DND-41 (cell line): ENCODE data around the gene IL22.

Experiments used
- ATAC-seq: fragments of 200-7000 bp; cut with Tn5 transposase; 3 replicates; pipeline ENCODE4 v1.9.1; 2021; ENCODE audit warnings: low read depth; ENCODE audit not compliant: insufficient read depth
- DNase-seq: peaks from one replicate; pipeline ENCODE4 v3.0.0-alpha.2; 2020
- H2AFZ ChIP-seq: 2 replicates; pipeline ENCODE4 v1.6.0; 2012; ENCODE audit warnings: low read depth, low read length
- H3K27ac ChIP-seq: 2 replicates; pipeline ENCODE4 v1.5.1; 2012; ENCODE audit warnings: low read length, inconsistent platforms
- H3K27me3 ChIP-seq: fragments of 200-600 bp; sonication (generic); 2 replicates; pipeline ENCODE4 v1.6.0; 2012; ENCODE audit warnings: low read length, mild to moderate bottlenecking, inconsistent platforms; ENCODE audit not compliant: insufficient read depth, poor library complexity
- H3K36me3 ChIP-seq: 2 replicates; pipeline ENCODE4 v1.5.1; 2012; ENCODE audit warnings: low read length, inconsistent platforms; ENCODE audit not compliant: insufficient read depth
- H3K4me1 ChIP-seq: 2 replicates; pipeline ENCODE4 v1.5.1; 2012; ENCODE audit warnings: mild to moderate bottlenecking, low read length; ENCODE audit not compliant: insufficient read depth
- H3K4me2 ChIP-seq: 2 replicates; pipeline ENCODE4 v1.6.0; 2012; ENCODE audit warnings: mild to moderate bottlenecking, moderate library complexity, low read length, inconsistent platforms; ENCODE audit not compliant: insufficient read depth
- H3K4me3 ChIP-seq, 2 experiments: fragments of 200-600 bp in 1 of 2; shearing (Covaris generic) in 1 of 2; 2 replicates each; pipeline ENCODE4 v1.5.1; 2012 to 2016; ENCODE audit warnings: inconsistent platforms in 2 of 2, low read length in 2 of 2, mild to moderate bottlenecking in 2 of 2, low read depth in 1 of 2, moderate library complexity in 1 of 2
- H3K79me2 ChIP-seq: 2 replicates; pipeline ENCODE4 v1.6.0; 2012; ENCODE audit warnings: low read length, inconsistent platforms; ENCODE audit not compliant: insufficient read depth
- H3K9ac ChIP-seq: 2 replicates; pipeline ENCODE4 v1.6.0; 2012; ENCODE audit warnings: low read depth, mild to moderate bottlenecking, inconsistent platforms, low read length, moderate library complexity
- H3K9me3 ChIP-seq: 2 replicates; pipeline ENCODE4 v1.5.1; 2012; ENCODE audit warnings: low read length, moderate library complexity, mild to moderate bottlenecking, inconsistent platforms; ENCODE audit not compliant: insufficient read depth, severe bottlenecking
- H4K20me1 ChIP-seq: 2 replicates; pipeline ENCODE4 v1.6.0; 2012; ENCODE audit warnings: low read length; ENCODE audit not compliant: insufficient read depth
- CTCF ChIP-seq: IDR thresholded peaks from 2 replicates; pipeline ENCODE4 v1.5.1; 2012; ENCODE audit warnings: borderline replicate concordance, low read length, moderate library complexity, mild to moderate bottlenecking; ENCODE audit not compliant: poor library complexity, severe bottlenecking; ENCODE audit errors: extremely low read depth
- EZH2 ChIP-seq: IDR thresholded peaks from 3 replicates; pipeline ENCODE4 v1.6.1; 2012; ENCODE audit warnings: borderline replicate concordance, low read depth, mild to moderate bottlenecking, moderate library complexity, low read length, inconsistent platforms; ENCODE audit not compliant: severe bottlenecking

The IL22 gene

DNA sequence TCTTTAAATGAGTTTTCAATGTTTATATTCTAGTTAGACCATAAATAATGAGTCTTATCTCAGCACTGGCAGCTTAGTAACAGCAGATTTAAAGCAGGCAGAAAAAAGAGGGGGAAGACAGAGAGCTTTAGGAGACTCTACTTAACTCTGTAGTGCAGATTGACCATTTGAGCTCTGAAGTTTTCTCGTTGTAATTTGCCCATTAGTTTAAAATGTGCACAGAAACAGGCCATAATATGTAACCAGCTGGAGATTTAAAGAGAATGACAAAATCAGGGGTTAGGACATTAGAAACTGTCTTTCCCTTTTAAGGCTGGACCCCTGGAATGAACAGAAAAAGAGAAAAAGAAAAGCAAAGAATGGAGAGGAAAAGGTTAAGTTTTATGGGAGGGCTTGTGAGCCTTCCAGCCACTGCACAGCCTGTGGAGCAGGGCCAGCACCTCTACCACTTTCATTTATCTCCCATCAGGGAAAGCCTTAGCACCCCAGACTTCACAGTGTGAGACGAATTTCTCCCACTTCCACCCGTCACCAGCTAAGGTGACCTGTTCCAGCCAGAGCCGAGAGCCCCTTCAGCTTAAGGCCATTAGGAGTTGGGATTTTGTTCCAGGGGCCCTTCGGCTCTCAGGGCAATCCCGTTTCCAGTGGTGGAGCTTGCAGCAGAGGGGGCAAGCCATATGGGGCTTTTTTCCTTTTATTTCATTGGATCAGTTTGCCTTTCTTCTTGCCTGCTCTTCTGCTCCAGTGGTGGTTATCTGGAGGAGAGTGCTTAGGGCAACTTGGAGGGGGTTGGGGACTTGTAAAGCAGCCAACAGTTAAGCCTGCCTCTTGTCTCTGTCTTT is 8.0 kb downstream of the IL22 start:
- no peak for ATAC-seq
- Histone ChIP-seq H3K4me3 (no peak overlapping the region), H3K27ac (no peak overlapping the region), H2AFZ (no peak overlapping the region), H3K9ac (no peak overlapping the region), H4K20me1 (no peaks in the 10 kb centered on the region), H3K4me1 (peaks cover 14% of the 10 kb centered on the region), H3K79me2 (no peaks in the 10 kb centered on the region), H3K9me3 (no peaks in the 10 kb centered on the region), H3K27me3 (no peaks in the 10 kb centered on the region), H3K36me3 (no peaks in the 10 kb centered on the region), H3K4me2 (no peak overlapping the region)
- no peak for TF ChIP-seq EZH2
- TF ChIP-seq CTCF, result no peak
- no peak for DNase-seq

DNA sequence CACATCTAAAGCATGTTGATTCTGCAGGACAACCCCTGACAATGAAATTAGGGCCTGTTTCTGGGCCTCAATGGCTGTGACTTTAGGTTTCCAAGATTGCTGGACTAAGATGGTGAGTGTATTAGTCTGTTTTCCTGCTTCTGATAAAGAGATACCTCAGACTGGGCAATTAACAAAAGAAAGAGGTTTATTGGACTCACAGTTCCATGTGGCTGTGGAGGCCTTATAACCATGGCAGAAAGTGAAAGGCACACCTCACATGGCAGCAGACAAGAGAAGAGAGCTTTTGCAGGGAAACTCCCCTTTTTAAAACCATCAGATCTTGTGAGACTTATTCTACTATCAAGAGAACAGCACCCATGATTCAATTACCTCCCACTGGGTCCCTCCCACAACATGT is 10.6 kb downstream of the IL22 start:
- Histone ChIP-seq H3K4me3 (no peak overlapping the region), H4K20me1 (no peaks in the 10 kb centered on the region), H3K4me2 (no peak overlapping the region), H3K79me2 (no peaks in the 10 kb centered on the region), H3K4me1 (peaks cover 18% of the 10 kb centered on the region), H3K36me3 (no peaks in the 10 kb centered on the region), H3K27me3 (no peaks in the 10 kb centered on the region), H3K9ac (no peak overlapping the region), H3K27ac (no peak overlapping the region), H2AFZ (no peak overlapping the region), H3K9me3 (no peaks in the 10 kb centered on the region)
- no peak for ATAC-seq
- TF ChIP-seq CTCF (no peak), EZH2 (no peak)
- no peak for DNase-seq

DNA sequence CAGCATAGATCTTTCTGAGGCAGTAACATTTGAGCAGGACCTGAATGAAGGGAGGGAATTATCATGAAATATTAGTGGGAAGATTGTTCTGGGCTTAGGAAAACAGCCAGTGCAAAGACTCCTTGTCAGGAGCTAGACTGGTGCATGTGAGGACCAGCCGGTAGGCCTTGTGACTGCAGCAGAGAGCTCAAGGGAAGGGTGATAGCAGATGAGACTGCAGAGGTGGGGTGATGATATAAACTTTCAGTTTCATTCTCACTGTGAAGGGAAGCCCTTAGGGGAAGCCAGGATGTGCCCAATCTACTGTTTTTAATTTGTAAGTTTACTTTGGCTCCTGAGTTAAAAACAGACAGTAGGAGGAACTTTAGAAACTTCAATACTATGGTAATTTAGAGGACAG is 12.4 kb downstream of the IL22 start:
- no peaks in the 10 kb centered on the region for H3K36me3 ChIP-seq
- no peaks in the 10 kb centered on the region for H3K9me3 ChIP-seq
- peak overlapping the region; percentile 50 for H3K4me2 ChIP-seq
- H3K27ac ChIP-seq, result peak overlapping the region; percentile 69
- peak overlapping the region in 1 of 2 experiments; percentile 26; a peak in 2 of 4 replicates for H3K4me3 ChIP-seq
- peak overlapping the region; percentile 88 for H2AFZ ChIP-seq
- ATAC-seq, result peak; percentile 94
- H3K4me1 ChIP-seq, result peaks cover 35% of the 10 kb centered on the region
- DNase-seq, result peak; percentile 72
- TF ChIP-seq CTCF, result no peak
- no peak for TF ChIP-seq EZH2
- H3K27me3 ChIP-seq, result no peaks in the 10 kb centered on the region
- peak overlapping the region; percentile 11 for H3K9ac ChIP-seq
- H4K20me1 ChIP-seq, result no peaks in the 10 kb centered on the region
- no peaks in the 10 kb centered on the region for H3K79me2 ChIP-seq
